H9 (cell line): ENCODE measurements around the gene SCN4A. TPM values are rescaled to one million over a fixed set of nuclear protein-coding genes. Genes with fewer than 3 reads are reported as not detected.

Source experiments
- DNase-seq: peaks from one replicate; pipeline ENCODE4 v3.0.0-alpha.2; 2017
- H2AFZ ChIP-seq: one replicate; pipeline ENCODE4 v1.6.1; 2013; ENCODE audit warnings: mild to moderate bottlenecking, low read length, control low read depth, moderate library complexity
- H2AK5ac ChIP-seq: 2 replicates; pipeline ENCODE4 v1.6.1; 2013; ENCODE audit warnings: low read length, control low read depth, mixed read lengths; ENCODE audit not compliant: insufficient read length
- H2BK120ac ChIP-seq: one replicate; pipeline ENCODE4 v1.6.1; 2013; ENCODE audit warnings: low read depth, mild to moderate bottlenecking, low read length, control low read depth, inconsistent platforms; ENCODE audit not compliant: poor library complexity, severe bottlenecking
- H2BK12ac ChIP-seq: 2 replicates; pipeline ENCODE4 v1.6.1; 2013; ENCODE audit warnings: low read length, control low read depth, mixed read lengths, low read depth; ENCODE audit not compliant: insufficient read length
- H2BK15ac ChIP-seq: 2 replicates; pipeline ENCODE4 v1.6.1; 2013; ENCODE audit warnings: low read depth, low read length, control low read depth
- H2BK20ac ChIP-seq: one replicate; pipeline ENCODE4 v1.6.1; 2013; ENCODE audit warnings: low read depth, mild to moderate bottlenecking, low read length, control low read depth, inconsistent platforms; ENCODE audit not compliant: poor library complexity, severe bottlenecking
- H2BK5ac ChIP-seq: 2 replicates; pipeline ENCODE4 v1.6.1; 2013; ENCODE audit warnings: low read length, control low read depth, mixed read lengths; ENCODE audit not compliant: insufficient read length
- H3K14ac ChIP-seq: 2 replicates; pipeline ENCODE4 v1.6.1; 2013; ENCODE audit warnings: low read length, control low read depth; ENCODE audit not compliant: insufficient read depth
- H3K18ac ChIP-seq: 2 replicates; pipeline ENCODE4 v1.6.1; 2013; ENCODE audit warnings: low read depth, mild to moderate bottlenecking, mixed read lengths, low read length, control low read depth; ENCODE audit not compliant: insufficient read length
- H3K23ac ChIP-seq: 2 replicates; pipeline ENCODE4 v1.6.1; 2013; ENCODE audit warnings: low read length, control low read depth, mixed read lengths, low read depth; ENCODE audit not compliant: insufficient read length
- H3K23me2 ChIP-seq: 2 replicates; pipeline ENCODE4 v1.6.1; 2013; ENCODE audit warnings: low read depth, mild to moderate bottlenecking, mixed read lengths, low read length, control low read depth; ENCODE audit not compliant: insufficient read length, poor library complexity, severe bottlenecking
- H3K27ac ChIP-seq: 2 replicates; pipeline ENCODE4 v1.5.1; 2013; ENCODE audit warnings: low read length, control low read depth, mixed read lengths, low read depth; ENCODE audit not compliant: insufficient read length
- H3K27me3 ChIP-seq: 2 replicates; pipeline ENCODE4 v1.6.1; 2013; ENCODE audit warnings: low read length, control low read depth, inconsistent platforms; ENCODE audit not compliant: insufficient read depth
- H3K4ac ChIP-seq: 2 replicates; pipeline ENCODE4 v1.6.1; 2013; ENCODE audit warnings: low read depth, mild to moderate bottlenecking, control low read depth, inconsistent platforms, low read length, moderate library complexity
- H3K4me1 ChIP-seq: 2 replicates; pipeline ENCODE4 v1.6.1; 2013; ENCODE audit warnings: low read length, control low read depth, inconsistent platforms; ENCODE audit not compliant: insufficient read depth
- H3K4me2 ChIP-seq: 2 replicates; pipeline ENCODE4 v1.6.1; 2013; ENCODE audit warnings: low read length, control low read depth, mixed read lengths; ENCODE audit not compliant: insufficient read length, insufficient read depth
- H3K56ac ChIP-seq: 2 replicates; pipeline ENCODE4 v1.6.1; 2013; ENCODE audit warnings: low read depth, mild to moderate bottlenecking, mixed read lengths, low read length, control low read depth; ENCODE audit not compliant: insufficient read length
- H3K79me1 ChIP-seq: 2 replicates; pipeline ENCODE4 v1.6.1; 2013; ENCODE audit warnings: low read depth, mild to moderate bottlenecking, moderate library complexity, low read length, control low read depth, inconsistent platforms; ENCODE audit not compliant: insufficient read depth, poor library complexity, severe bottlenecking
- H3K79me2 ChIP-seq: 2 replicates; pipeline ENCODE4 v1.6.1; 2013; ENCODE audit warnings: low read length, control low read depth, inconsistent platforms; ENCODE audit not compliant: insufficient read depth
- H3K9ac ChIP-seq: 2 replicates; pipeline ENCODE4 v1.6.1; 2013; ENCODE audit warnings: low read length, control low read depth, mixed read lengths; ENCODE audit not compliant: insufficient read length; ENCODE audit errors: extremely low read depth
- H3K9me3 ChIP-seq: one replicate; pipeline ENCODE4 v1.6.1; 2013; ENCODE audit warnings: low read depth, low read length, inconsistent platforms; ENCODE audit not compliant: control insufficient read depth
- H3T11ph ChIP-seq: one replicate; pipeline ENCODE4 v1.6.1; 2013; ENCODE audit warnings: mild to moderate bottlenecking, low read length, control low read depth, inconsistent platforms
- H4K20me1 ChIP-seq: one replicate; pipeline ENCODE4 v1.6.1; 2013; ENCODE audit not compliant: control insufficient read depth, insufficient read length, insufficient read depth
- H4K5ac ChIP-seq: 2 replicates; pipeline ENCODE4 v1.6.1; 2013; ENCODE audit warnings: low read depth, mild to moderate bottlenecking, mixed read lengths, low read length, control low read depth; ENCODE audit not compliant: insufficient read length
- H4K8ac ChIP-seq: replicated peaks from 2 replicates; pipeline ENCODE4 v1.6.1; 2013; ENCODE audit warnings: low read length, control low read depth, mixed read lengths, low read depth; ENCODE audit not compliant: insufficient read length
- H4K91ac ChIP-seq: 2 replicates; pipeline ENCODE4 v1.6.1; 2013; ENCODE audit warnings: low read depth, mild to moderate bottlenecking, moderate library complexity, mixed read lengths, low read length, control low read depth; ENCODE audit not compliant: insufficient read length
- H3K27ac Mint-ChIP-seq, 3 experiments: 2 replicates in 2 of 3; 3 replicates in 1 of 3; pipeline ENCODE4 v1.8.0; 2020 to 2021; ENCODE audit warnings: mixed read lengths in 3 of 3, mild to moderate bottlenecking in 1 of 3, moderate library complexity in 1 of 3
- H3K27me3 Mint-ChIP-seq: 2 replicates; pipeline ENCODE4 v1.8.0; 2021; ENCODE audit warnings: low read depth, mild to moderate bottlenecking, moderate library complexity, mixed read lengths
- H3K36me3 Mint-ChIP-seq, 3 experiments: 2 replicates in 2 of 3; 3 replicates in 1 of 3; pipeline ENCODE4 v1.8.0; 2020 to 2021; ENCODE audit warnings: low read depth in 3 of 3, mixed read lengths in 3 of 3; ENCODE audit not compliant: insufficient read depth in 1 of 3
- H3K4me1 Mint-ChIP-seq, 2 experiments: 2 replicates each; pipeline ENCODE4 v1.8.0; 2020; ENCODE audit warnings: mixed read lengths in 2 of 2
- H3K4me3 Mint-ChIP-seq, 2 experiments: 2 replicates in 1 of 2; 3 replicates in 1 of 2; pipeline ENCODE4 v1.8.0; 2020 to 2021; ENCODE audit warnings: mild to moderate bottlenecking in 2 of 2, mixed read lengths in 2 of 2, moderate library complexity in 1 of 2
- H3K9me3 Mint-ChIP-seq, 2 experiments: 2 replicates in 1 of 2; 3 replicates in 1 of 2; pipeline ENCODE4 v1.8.0; 2020; ENCODE audit warnings: mild to moderate bottlenecking in 2 of 2, mixed read lengths in 2 of 2, moderate library complexity in 1 of 2
- CTCF ChIP-seq: fragments of 200-600 bp; sonication (generic); conservative IDR thresholded peaks from 3 replicates; pipeline ENCODE4 v1.8.0; 2021; ENCODE audit warnings: antibody characterized with exemption, mild to moderate bottlenecking
- WGBS: extraction: QIAGEN DNeasy Blood & Tissue Kit; methylation state at CpG from one replicate; pipeline ENCODE4 v1.1.7; 2013; ENCODE audit warnings: missing lambda C conversion rate, low lambda C conversion rate, mixed read lengths; ENCODE audit not compliant: insufficient read length; ENCODE audit errors: extremely low coverage; 5-methylcytosine and 5-hydroxymethylcytosine counted together
- total RNA-seq: library from RNA; stranded (reverse); gene quantifications from 2 replicates; pipeline ENCODE4 v1.2.1, GENCODE V29; 2021

Gene SCN4A
- total RNA-seq, 1 experiment from 2014 or later = 5.8 TPM

GRCh38 chr17:63914471-63914870 lies 58.2 kb downstream of the SCN4A start:
- no peaks in the 10 kb centered on the region for H3K79me2 ChIP-seq

More at GRCh38 chr17:63914471-63914870, 58.2 kb downstream of the SCN4A start:
- Histone ChIP-seq H3K9me3 (no peaks in the 10 kb centered on the region), H4K91ac (no peak overlapping the region), H3K4me2 (no peak overlapping the region), H3K27ac (no peak overlapping the region), H2BK15ac (no peak overlapping the region), H4K8ac (no peak overlapping the region), H3K9ac (no peak overlapping the region), H3K23me2 (no peaks in the 10 kb centered on the region), H2BK12ac (no peak overlapping the region), H2BK20ac (no peak overlapping the region), H3K56ac (no peak overlapping the region), H3K79me1 (no peaks in the 10 kb centered on the region), H2AK5ac (no peak overlapping the region), H3K27me3 (no peaks in the 10 kb centered on the region), H4K5ac (no peak overlapping the region), H2BK5ac (no peak overlapping the region), H2BK120ac (no peak overlapping the region), H2AFZ (no peak overlapping the region), H3K4me1 (peaks cover 3% of the 10 kb centered on the region; the same call in 1 of the 2 replicates), H3K4ac (no peak overlapping the region), H3T11ph (no peak overlapping the region), H3K18ac (no peak overlapping the region), H4K20me1 (no peaks in the 10 kb centered on the region), H3K14ac (no peak overlapping the region), H3K23ac (no peak overlapping the region)
- no peak for TF ChIP-seq CTCF
- Mint-ChIP-seq H3K27me3 (peaks cover 19% of the 10 kb centered on the region), H3K9me3 (no peaks in the 10 kb centered on the region; a peak in 1 of 5 replicates), H3K36me3 (no peaks in the 10 kb centered on the region), H3K27ac (no peak overlapping the region), H3K4me3 (no peak overlapping the region), H3K4me1 (peaks cover 19 to 35% of the 10 kb centered on the region in 2 experiments)
- no peak for DNase-seq
- no CpG with 5 or more reads among the region's 7 CpGs for WGBS
